Right lobe of liver (tissue), 6 donors: Measurements from ENCODE around the gene TTC7B. TPM values are rescaled to one million over a fixed set of nuclear protein-coding genes. Genes with fewer than 3 reads are reported as not detected.

Source experiments
- ATAC-seq, 4 donors: fragments of 200-7000 bp; cut with Tn5 transposase; one replicate each; pipeline ENCODE4 v1.9.1; 2020; ENCODE audit warnings: mild to moderate bottlenecking in 4 of 4, moderate library complexity in 4 of 4
- DNase-seq, 3 donors: peaks; one replicate each; pipeline ENCODE4 v3.0.0-alpha.2; 2020
- H3K27ac ChIP-seq, 3 donors: fragments of 200-600 bp; one replicate each; pipeline ENCODE4 v1.8.0; 2022
- H3K27me3 ChIP-seq, 2 donors: fragments of 200-600 bp; one replicate each; pipeline ENCODE4 v1.8.0; 2022
- H3K36me3 ChIP-seq, 4 donors: fragments of 200-600 bp; sonication (generic) in 1 of 4; one replicate each; pipeline versions ENCODE4 v1.5.1 to v1.8.0; 2017 to 2022; ENCODE audit warnings: control low read depth in 1 of 4
- H3K4me1 ChIP-seq, 4 donors: fragments of 200-600 bp; sonication (generic) in 1 of 4; one replicate each; pipeline versions ENCODE4 v1.5.1 to v1.8.0; 2017 to 2022; ENCODE audit warnings: control low read depth in 1 of 4
- H3K4me3 ChIP-seq, 3 donors: fragments of 200-600 bp; one replicate each; pipeline ENCODE4 v1.8.0; 2022
- H3K9me3 ChIP-seq, 4 donors: fragments of 200-600 bp; sonication (generic) in 1 of 4; one replicate each; pipeline versions ENCODE4 v1.5.1 to v1.8.0; 2017 to 2022; ENCODE audit warnings: control low read depth in 1 of 4
- CTCF ChIP-seq, 4 donors: fragments of 200-600 bp in 3 of 4; fragments of 450-650 bp in 1 of 4; IDR thresholded peaks; one replicate each; pipeline versions ENCODE4 v1.5.1 to v1.8.0; 2016 to 2022; ENCODE audit warnings: antibody characterized with exemption in 4 of 4, mild to moderate bottlenecking in 2 of 4
- POLR2A ChIP-seq: fragments of 450-650 bp; IDR thresholded peaks from one replicate; pipeline ENCODE4 v1.6.1; 2017; ENCODE audit warnings: antibody characterized with exemption, mild to moderate bottlenecking
- WGBS: methylation state at CpG from one replicate; pipeline ENCODE4 v1.1.6; 2018; ENCODE audit warnings: low coverage, low lambda C conversion rate; ENCODE audit not compliant: insufficient coverage; ENCODE audit errors: missing lambda C conversion rate; 5-methylcytosine and 5-hydroxymethylcytosine counted together
- intact Hi-C, 2 donors: fragments of 100-400 bp; cut with DNase I; formaldehyde crosslinking; loops; one replicate each; pipeline versions ENCODE4 v1.11.2 to v1.14.1; 2022
- total RNA-seq, 6 experiments: library from RNA; depleted of rRNA in 2 of 6; stranded (reverse); fragments of >200 nt in 2 of 6; fragmentation: NEBNext Ultra II Directional in 3 of 6; extraction: Animal tissue kit (Norgen Biotek cat#: 25700) in 3 of 6; gene quantifications; one replicate each; pipeline versions ENCODE4 v1.1.0 to v1.2.4, GENCODE V29; 2016 to 2023
- donor health status: DM: no; HTN: yes; CAD: no.
- donor health status: DM: no; HTN: no; CAD: no.
- donor health status: DM: no; HTN: no; CAD: no.
- donor health status: DM: no; HTN: yes; CAD: no.
- donor health status: DM: no; HTN: yes; CAD: no.

The TTC7B gene
- total RNA-seq, 6 experiments from 2014 or later, result 18.4 to 56.1 (median 37.5) TPM

DNA sequence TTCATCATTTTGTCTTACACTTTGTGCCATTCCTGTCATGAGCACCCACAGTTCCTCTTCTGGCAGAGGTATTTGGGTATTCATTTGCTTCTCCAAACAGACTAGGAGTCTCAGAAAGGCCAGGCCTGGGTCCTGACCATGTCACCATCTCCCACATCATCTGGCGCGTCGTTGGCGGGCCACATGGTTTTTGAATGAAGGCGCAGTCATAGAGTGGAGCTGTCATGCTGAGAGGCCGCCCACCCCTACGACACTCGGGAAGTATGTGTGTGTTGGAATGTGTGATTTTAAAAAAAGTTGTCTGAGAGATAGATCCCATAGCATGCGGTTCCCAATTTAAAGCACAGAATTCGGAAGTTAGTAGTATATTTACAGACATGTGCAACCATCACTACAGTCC is 15.6 kb upstream of the TTC7B start:
- Histone ChIP-seq H3K4me3 (no peak overlapping the region), H3K9me3 (no peaks in the 10 kb centered on the region), H3K27ac (no peak overlapping the region), H3K36me3 (no peaks in the 10 kb centered on the region), H3K27me3 (no peaks in the 10 kb centered on the region), H3K4me1 (peaks cover 0 to 11% (median 0%) of the 10 kb centered on the region in 4 donors)
- no peak for DNase-seq
- intact Hi-C loops, result no loop called here
- WGBS, result 96% methylated on average over 8 of the region's 10 CpGs
- TF ChIP-seq CTCF (IDR thresholded peaks at IDR 0.05) (no peak), POLR2A (no peak)
- no peak for ATAC-seq

- WGBS, result 100% methylated on average over 3 of the region's 26 CpGs
- DNase-seq, result no peak
- Histone ChIP-seq H3K9me3 (no peaks in the 10 kb centered on the region), H3K27ac (no peak overlapping the region), H3K36me3 (no peaks in the 10 kb centered on the region), H3K27me3 (no peaks in the 10 kb centered on the region), H3K4me3 (no peak overlapping the region), H3K4me1 (peaks cover 0 to 11% (median 0%) of the 10 kb centered on the region in 4 donors)
- intact Hi-C loops, result no loop called here
- ATAC-seq, result no peak
- no peak for TF ChIP-seq POLR2A
- TF ChIP-seq CTCF (IDR thresholded peaks at IDR 0.05), result no peak
Observed at GRCh38 chr14:90830931-90831701, 14.9 kb upstream of the TTC7B start.

GRCh38 chr14:90829677-90830076 is 13.4 kb upstream of the TTC7B start:
- WGBS, result 60% methylated on average over 1 of the region's 4 CpGs
- intact Hi-C loops, result loop anchor here in 1 of 2 donors (10.0 kb wide), 1 partner anchor 55 kb away; no protein-coding TSS in a partner anchor
- Histone ChIP-seq H3K27me3 (no peaks in the 10 kb centered on the region), H3K4me3 (no peak overlapping the region), H3K27ac (peak overlapping the region in 2 of 3 donors; percentile 77 to 87), H3K4me1 (peaks cover 0 to 11% (median 0%) of the 10 kb centered on the region in 4 donors), H3K36me3 (no peaks in the 10 kb centered on the region), H3K9me3 (no peaks in the 10 kb centered on the region)
- TF ChIP-seq CTCF (IDR thresholded peaks at IDR 0.05), result no peak
- TF ChIP-seq POLR2A, result no peak
- DNase-seq, result no peak
- ATAC-seq, result no peak

DNA sequence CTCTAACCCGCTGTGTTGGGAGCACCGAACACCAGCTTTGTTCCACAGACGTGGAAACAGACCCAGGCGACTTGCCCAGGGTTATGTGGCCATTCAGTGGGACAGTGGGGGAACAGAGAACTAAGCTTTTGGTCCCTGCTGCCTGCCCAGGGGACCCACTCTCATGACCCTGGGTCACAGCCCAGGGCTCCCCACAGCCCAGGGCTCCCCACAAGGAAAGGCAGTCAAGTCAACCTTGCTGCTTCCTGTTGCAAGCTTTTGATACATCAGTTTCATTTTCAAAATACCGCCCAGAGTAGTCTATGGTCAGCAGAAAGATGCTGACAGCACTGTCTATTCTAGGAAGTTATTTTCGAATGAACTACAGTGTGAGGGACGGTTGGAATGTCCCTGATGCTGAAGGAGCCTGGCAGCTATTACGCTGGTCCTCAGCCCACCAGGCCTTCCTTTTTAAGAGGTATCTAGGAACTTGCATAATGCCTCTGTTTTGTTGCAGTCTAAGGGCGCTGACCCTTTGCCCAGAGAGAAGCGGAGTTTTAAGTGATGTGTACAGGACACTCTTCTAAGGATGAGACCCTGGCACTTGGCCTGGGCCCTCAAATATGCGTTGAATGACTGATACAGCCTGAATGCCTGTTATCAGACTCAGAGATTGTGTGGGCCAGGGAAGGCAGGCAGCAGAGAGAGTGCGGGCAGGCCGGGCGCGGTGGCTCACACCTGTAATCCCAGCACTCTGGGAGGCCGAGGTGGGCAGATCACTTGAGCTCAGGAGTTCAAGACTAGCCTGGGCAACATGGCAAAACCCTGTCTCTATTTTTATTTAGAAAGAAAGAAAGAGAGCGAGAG is 12.6 kb upstream of the TTC7B start:
- Histone ChIP-seq H3K4me3 (peak overlapping the region; percentile 2 to 37 (median 13)), H3K27ac (peak overlapping the region; percentile 77 to 87 (median 86)), H3K36me3 (no peaks in the 10 kb centered on the region), H3K9me3 (no peaks in the 10 kb centered on the region), H3K4me1 (peaks cover 0 to 11% (median 0%) of the 10 kb centered on the region in 4 donors), H3K27me3 (no peaks in the 10 kb centered on the region)
- intact Hi-C loops, result loop anchor here in 1 of 2 donors (10.0 kb wide), 1 partner anchor 54 kb away; no protein-coding TSS in a partner anchor
- ATAC-seq (peak; percentile 44 to 56 (median 52)), DNase-seq (no peak)
- TF ChIP-seq POLR2A (no peak), CTCF (IDR thresholded peaks at IDR 0.05) (no peak)
- WGBS, result 55% methylated on average over 11 of the region's 17 CpGs
